H9 (cell line): ENCODE measurements around the gene PLXNA4. TPM values are rescaled to one million over a fixed set of nuclear protein-coding genes. Genes with fewer than 3 reads are reported as not detected.

ENCODE experiments used
- DNase-seq: peaks from one replicate; pipeline ENCODE4 v3.0.0-alpha.2; 2017
- H2AFZ ChIP-seq: one replicate; pipeline ENCODE4 v1.6.1; 2013; ENCODE audit warnings: mild to moderate bottlenecking, low read length, control low read depth, moderate library complexity
- H2AK5ac ChIP-seq: 2 replicates; pipeline ENCODE4 v1.6.1; 2013; ENCODE audit warnings: low read length, control low read depth, mixed read lengths; ENCODE audit not compliant: insufficient read length
- H2BK120ac ChIP-seq: one replicate; pipeline ENCODE4 v1.6.1; 2013; ENCODE audit warnings: low read depth, mild to moderate bottlenecking, low read length, control low read depth, inconsistent platforms; ENCODE audit not compliant: poor library complexity, severe bottlenecking
- H2BK12ac ChIP-seq: 2 replicates; pipeline ENCODE4 v1.6.1; 2013; ENCODE audit warnings: low read length, control low read depth, mixed read lengths, low read depth; ENCODE audit not compliant: insufficient read length
- H2BK15ac ChIP-seq: 2 replicates; pipeline ENCODE4 v1.6.1; 2013; ENCODE audit warnings: low read depth, low read length, control low read depth
- H2BK20ac ChIP-seq: one replicate; pipeline ENCODE4 v1.6.1; 2013; ENCODE audit warnings: low read depth, mild to moderate bottlenecking, low read length, control low read depth, inconsistent platforms; ENCODE audit not compliant: poor library complexity, severe bottlenecking
- H2BK5ac ChIP-seq: 2 replicates; pipeline ENCODE4 v1.6.1; 2013; ENCODE audit warnings: low read length, control low read depth, mixed read lengths; ENCODE audit not compliant: insufficient read length
- H3K14ac ChIP-seq: 2 replicates; pipeline ENCODE4 v1.6.1; 2013; ENCODE audit warnings: low read length, control low read depth; ENCODE audit not compliant: insufficient read depth
- H3K18ac ChIP-seq: 2 replicates; pipeline ENCODE4 v1.6.1; 2013; ENCODE audit warnings: low read depth, mild to moderate bottlenecking, mixed read lengths, low read length, control low read depth; ENCODE audit not compliant: insufficient read length
- H3K23ac ChIP-seq: 2 replicates; pipeline ENCODE4 v1.6.1; 2013; ENCODE audit warnings: low read length, control low read depth, mixed read lengths, low read depth; ENCODE audit not compliant: insufficient read length
- H3K23me2 ChIP-seq: 2 replicates; pipeline ENCODE4 v1.6.1; 2013; ENCODE audit warnings: low read depth, mild to moderate bottlenecking, mixed read lengths, low read length, control low read depth; ENCODE audit not compliant: insufficient read length, poor library complexity, severe bottlenecking
- H3K27ac ChIP-seq: 2 replicates; pipeline ENCODE4 v1.5.1; 2013; ENCODE audit warnings: low read length, control low read depth, mixed read lengths, low read depth; ENCODE audit not compliant: insufficient read length
- H3K27me3 ChIP-seq: 2 replicates; pipeline ENCODE4 v1.6.1; 2013; ENCODE audit warnings: low read length, control low read depth, inconsistent platforms; ENCODE audit not compliant: insufficient read depth
- H3K4ac ChIP-seq: 2 replicates; pipeline ENCODE4 v1.6.1; 2013; ENCODE audit warnings: low read depth, mild to moderate bottlenecking, control low read depth, inconsistent platforms, low read length, moderate library complexity
- H3K4me1 ChIP-seq: 2 replicates; pipeline ENCODE4 v1.6.1; 2013; ENCODE audit warnings: low read length, control low read depth, inconsistent platforms; ENCODE audit not compliant: insufficient read depth
- H3K4me2 ChIP-seq: 2 replicates; pipeline ENCODE4 v1.6.1; 2013; ENCODE audit warnings: low read length, control low read depth, mixed read lengths; ENCODE audit not compliant: insufficient read length, insufficient read depth
- H3K56ac ChIP-seq: 2 replicates; pipeline ENCODE4 v1.6.1; 2013; ENCODE audit warnings: low read depth, mild to moderate bottlenecking, mixed read lengths, low read length, control low read depth; ENCODE audit not compliant: insufficient read length
- H3K79me1 ChIP-seq: 2 replicates; pipeline ENCODE4 v1.6.1; 2013; ENCODE audit warnings: low read depth, mild to moderate bottlenecking, moderate library complexity, low read length, control low read depth, inconsistent platforms; ENCODE audit not compliant: insufficient read depth, poor library complexity, severe bottlenecking
- H3K79me2 ChIP-seq: 2 replicates; pipeline ENCODE4 v1.6.1; 2013; ENCODE audit warnings: low read length, control low read depth, inconsistent platforms; ENCODE audit not compliant: insufficient read depth
- H3K9ac ChIP-seq: 2 replicates; pipeline ENCODE4 v1.6.1; 2013; ENCODE audit warnings: low read length, control low read depth, mixed read lengths; ENCODE audit not compliant: insufficient read length; ENCODE audit errors: extremely low read depth
- H3K9me3 ChIP-seq: one replicate; pipeline ENCODE4 v1.6.1; 2013; ENCODE audit warnings: low read depth, low read length, inconsistent platforms; ENCODE audit not compliant: control insufficient read depth
- H3T11ph ChIP-seq: one replicate; pipeline ENCODE4 v1.6.1; 2013; ENCODE audit warnings: mild to moderate bottlenecking, low read length, control low read depth, inconsistent platforms
- H4K20me1 ChIP-seq: one replicate; pipeline ENCODE4 v1.6.1; 2013; ENCODE audit not compliant: control insufficient read depth, insufficient read length, insufficient read depth
- H4K5ac ChIP-seq: 2 replicates; pipeline ENCODE4 v1.6.1; 2013; ENCODE audit warnings: low read depth, mild to moderate bottlenecking, mixed read lengths, low read length, control low read depth; ENCODE audit not compliant: insufficient read length
- H4K8ac ChIP-seq: replicated peaks from 2 replicates; pipeline ENCODE4 v1.6.1; 2013; ENCODE audit warnings: low read length, control low read depth, mixed read lengths, low read depth; ENCODE audit not compliant: insufficient read length
- H4K91ac ChIP-seq: 2 replicates; pipeline ENCODE4 v1.6.1; 2013; ENCODE audit warnings: low read depth, mild to moderate bottlenecking, moderate library complexity, mixed read lengths, low read length, control low read depth; ENCODE audit not compliant: insufficient read length
- H3K27ac Mint-ChIP-seq, 3 experiments: 2 replicates in 2 of 3; 3 replicates in 1 of 3; pipeline ENCODE4 v1.8.0; 2020 to 2021; ENCODE audit warnings: mixed read lengths in 3 of 3, mild to moderate bottlenecking in 1 of 3, moderate library complexity in 1 of 3
- H3K27me3 Mint-ChIP-seq: 2 replicates; pipeline ENCODE4 v1.8.0; 2021; ENCODE audit warnings: low read depth, mild to moderate bottlenecking, moderate library complexity, mixed read lengths
- H3K36me3 Mint-ChIP-seq, 3 experiments: 2 replicates in 2 of 3; 3 replicates in 1 of 3; pipeline ENCODE4 v1.8.0; 2020 to 2021; ENCODE audit warnings: low read depth in 3 of 3, mixed read lengths in 3 of 3; ENCODE audit not compliant: insufficient read depth in 1 of 3
- H3K4me1 Mint-ChIP-seq, 2 experiments: 2 replicates each; pipeline ENCODE4 v1.8.0; 2020; ENCODE audit warnings: mixed read lengths in 2 of 2
- H3K4me3 Mint-ChIP-seq, 2 experiments: 2 replicates in 1 of 2; 3 replicates in 1 of 2; pipeline ENCODE4 v1.8.0; 2020 to 2021; ENCODE audit warnings: mild to moderate bottlenecking in 2 of 2, mixed read lengths in 2 of 2, moderate library complexity in 1 of 2
- H3K9me3 Mint-ChIP-seq, 2 experiments: 2 replicates in 1 of 2; 3 replicates in 1 of 2; pipeline ENCODE4 v1.8.0; 2020; ENCODE audit warnings: mild to moderate bottlenecking in 2 of 2, mixed read lengths in 2 of 2, moderate library complexity in 1 of 2
- WGBS: extraction: QIAGEN DNeasy Blood & Tissue Kit; methylation state at CpG from one replicate; pipeline ENCODE4 v1.1.7; 2013; ENCODE audit warnings: missing lambda C conversion rate, low lambda C conversion rate, mixed read lengths; ENCODE audit not compliant: insufficient read length; ENCODE audit errors: extremely low coverage; 5-methylcytosine and 5-hydroxymethylcytosine counted together
- total RNA-seq: library from RNA; stranded (reverse); gene quantifications from 2 replicates; pipeline ENCODE4 v1.2.1, GENCODE V29; 2021
- TF ChIP-seq, protein P1 (sequence below): fragments of 200-600 bp; sonication (generic); conservative IDR thresholded peaks from 3 replicates; pipeline ENCODE4 v1.8.0; 2021; ENCODE audit warnings: antibody characterized with exemption, mild to moderate bottlenecking

PLXNA4 gene
- total RNA-seq, 1 experiment from 2014 or later: 0.35 TPM

DNA sequence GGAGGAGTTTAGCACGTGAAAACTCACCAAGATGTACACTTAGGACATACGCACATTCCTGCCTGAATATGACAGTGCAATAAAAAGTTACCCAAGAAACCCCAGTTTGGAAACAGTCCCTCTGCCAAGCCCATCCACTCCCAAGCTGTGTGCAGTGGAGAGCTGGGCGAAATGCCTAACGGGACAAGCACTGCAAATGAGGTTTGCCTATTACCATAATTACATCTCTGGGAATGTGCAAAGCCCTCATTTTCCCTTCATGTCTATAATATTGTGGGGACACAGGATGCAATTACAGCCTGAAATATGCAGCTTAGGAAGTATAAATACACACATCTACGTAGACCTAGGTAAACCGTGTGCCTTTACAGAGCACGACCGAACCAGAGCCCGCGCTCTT, 117.5 kb downstream of the PLXNA4 start:
- WGBS: no CpG with 5 or more reads among the region's 10 CpGs
- no peaks in the 10 kb centered on the region for H3K36me3 Mint-ChIP-seq
- H3K56ac ChIP-seq: no peak overlapping the region
- no peak overlapping the region for H3K9ac ChIP-seq
- H3K79me2 ChIP-seq: no peaks in the 10 kb centered on the region
- H3K27me3 ChIP-seq: no peaks in the 10 kb centered on the region
- TF ChIP-seq, protein P1, sequence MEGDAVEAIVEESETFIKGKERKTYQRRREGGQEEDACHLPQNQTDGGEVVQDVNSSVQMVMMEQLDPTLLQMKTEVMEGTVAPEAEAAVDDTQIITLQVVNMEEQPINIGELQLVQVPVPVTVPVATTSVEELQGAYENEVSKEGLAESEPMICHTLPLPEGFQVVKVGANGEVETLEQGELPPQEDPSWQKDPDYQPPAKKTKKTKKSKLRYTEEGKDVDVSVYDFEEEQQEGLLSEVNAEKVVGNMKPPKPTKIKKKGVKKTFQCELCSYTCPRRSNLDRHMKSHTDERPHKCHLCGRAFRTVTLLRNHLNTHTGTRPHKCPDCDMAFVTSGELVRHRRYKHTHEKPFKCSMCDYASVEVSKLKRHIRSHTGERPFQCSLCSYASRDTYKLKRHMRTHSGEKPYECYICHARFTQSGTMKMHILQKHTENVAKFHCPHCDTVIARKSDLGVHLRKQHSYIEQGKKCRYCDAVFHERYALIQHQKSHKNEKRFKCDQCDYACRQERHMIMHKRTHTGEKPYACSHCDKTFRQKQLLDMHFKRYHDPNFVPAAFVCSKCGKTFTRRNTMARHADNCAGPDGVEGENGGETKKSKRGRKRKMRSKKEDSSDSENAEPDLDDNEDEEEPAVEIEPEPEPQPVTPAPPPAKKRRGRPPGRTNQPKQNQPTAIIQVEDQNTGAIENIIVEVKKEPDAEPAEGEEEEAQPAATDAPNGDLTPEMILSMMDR: no peak
- H3K4me2 ChIP-seq: no peak overlapping the region
- no peak overlapping the region for H3K18ac ChIP-seq
- H3K23ac ChIP-seq: no peak overlapping the region
- no peak overlapping the region for H3K4ac ChIP-seq
- no peak for DNase-seq
- peaks cover 16% of the 10 kb centered on the region in 2 experiments for H3K4me1 Mint-ChIP-seq
- no peak overlapping the region for H4K8ac ChIP-seq
- H4K91ac ChIP-seq: no peak overlapping the region
- no peak overlapping the region for H3T11ph ChIP-seq
- H4K5ac ChIP-seq: no peak overlapping the region
- H3K9me3 Mint-ChIP-seq: no peaks in the 10 kb centered on the region
- H3K9me3 ChIP-seq: no peaks in the 10 kb centered on the region
- H2BK20ac ChIP-seq: no peak overlapping the region
- no peak overlapping the region for H3K27ac ChIP-seq
- peaks cover 4% of the 10 kb centered on the region; the same call in 1 of the 2 replicates for H3K4me1 ChIP-seq
- H3K27ac Mint-ChIP-seq: no peak overlapping the region; a peak in 1 of 7 replicates
- H2BK120ac ChIP-seq: no peak overlapping the region
- H2AK5ac ChIP-seq: no peak overlapping the region
- H3K27me3 Mint-ChIP-seq: peaks cover 2% of the 10 kb centered on the region
- no peaks in the 10 kb centered on the region for H3K79me1 ChIP-seq
- H2AFZ ChIP-seq: no peak overlapping the region
- H3K14ac ChIP-seq: no peak overlapping the region
- no peak overlapping the region for H2BK12ac ChIP-seq
- no peak overlapping the region for H2BK5ac ChIP-seq
- H4K20me1 ChIP-seq: no peaks in the 10 kb centered on the region
- H3K4me3 Mint-ChIP-seq: no peak overlapping the region
- H3K23me2 ChIP-seq: no peaks in the 10 kb centered on the region
- H2BK15ac ChIP-seq: no peak overlapping the region
